GM19438 (cell line): Measurements from ENCODE around the gene PRG2.

ENCODE experiments used
- ATAC-seq: cut with Tn5 transposase; IDR thresholded peaks from one replicate; pipeline ENCODE4 v1.9.1; 2021; ENCODE audit warnings: low read depth; ENCODE audit not compliant: unreplicated experiment

PRG2 gene

DNA sequence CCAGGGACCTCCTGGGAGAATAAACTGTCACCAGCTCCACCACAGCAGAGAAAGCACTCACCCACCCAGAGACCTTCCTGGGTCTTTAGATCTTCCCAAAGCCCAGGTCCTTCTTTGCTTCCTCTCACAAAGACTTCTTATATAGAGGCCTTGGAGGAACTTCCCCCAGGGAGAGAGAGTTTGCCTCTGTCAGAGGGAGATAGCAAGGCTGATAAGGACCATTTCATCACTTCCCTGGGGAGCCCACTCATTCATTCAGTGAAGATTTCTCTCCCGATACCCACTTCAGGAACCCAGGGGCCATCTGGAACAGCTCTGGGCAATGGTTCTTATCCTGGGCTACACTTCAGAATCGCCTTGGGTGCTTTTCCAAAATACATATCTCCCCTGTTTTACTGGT, at the start of gene PRG2:
Gene PRG2 (minus strand): TSS at position 116 of the 400 bp plus-strand sequence. CDS start 706 bp downstream, outside the sequence.
- no peak for ATAC-seq

- no peak for ATAC-seq
Observed at GRCh38 chr11:57439786-57440185, 49.3 kb upstream of the PRG2 start.

DNA sequence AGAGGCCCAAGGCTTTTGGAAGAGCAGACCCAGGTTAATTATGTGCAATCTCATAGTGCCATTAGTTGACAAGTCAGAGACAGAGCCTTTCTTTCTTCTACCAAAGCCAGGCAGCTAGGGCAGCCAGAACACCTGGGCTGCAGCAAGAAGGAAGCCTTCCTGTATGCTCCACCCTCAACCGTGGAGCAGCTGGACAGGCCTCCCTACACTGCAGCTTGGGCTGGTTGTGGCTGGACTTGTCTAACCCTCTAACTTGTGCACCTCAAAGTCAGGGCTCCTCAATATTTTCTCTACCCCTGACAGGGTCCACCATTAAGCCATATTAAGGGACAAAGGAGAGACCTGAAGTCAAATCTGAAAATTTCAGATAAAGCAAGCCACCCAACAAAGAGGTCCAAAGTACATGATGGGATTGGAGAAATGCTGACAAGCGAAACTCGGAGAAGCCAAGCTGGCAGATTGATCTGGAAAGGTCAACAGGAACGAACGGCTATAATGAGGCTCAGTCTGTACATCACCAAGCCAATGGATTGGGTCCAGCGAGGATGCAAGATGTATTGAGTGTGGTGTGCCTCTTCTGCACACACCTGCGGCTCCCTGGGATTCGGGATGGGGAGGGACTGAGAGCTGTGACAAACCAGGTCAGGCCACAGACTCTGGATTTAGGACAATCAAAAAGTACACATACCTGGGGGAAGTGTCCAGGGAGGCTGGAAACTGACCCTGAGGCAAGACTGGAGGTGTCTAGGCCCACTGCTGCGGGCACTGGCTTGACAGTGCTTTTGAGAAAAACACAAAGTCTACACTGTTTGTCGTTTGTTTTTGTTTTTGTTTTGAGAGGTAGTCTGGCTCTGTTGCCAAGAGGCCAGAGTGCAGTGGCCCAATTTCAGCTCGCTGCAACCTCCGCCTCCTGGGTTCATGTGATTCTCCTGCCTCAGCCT, 48.2 kb upstream of the PRG2 start:
- ATAC-seq, result no peak

DNA sequence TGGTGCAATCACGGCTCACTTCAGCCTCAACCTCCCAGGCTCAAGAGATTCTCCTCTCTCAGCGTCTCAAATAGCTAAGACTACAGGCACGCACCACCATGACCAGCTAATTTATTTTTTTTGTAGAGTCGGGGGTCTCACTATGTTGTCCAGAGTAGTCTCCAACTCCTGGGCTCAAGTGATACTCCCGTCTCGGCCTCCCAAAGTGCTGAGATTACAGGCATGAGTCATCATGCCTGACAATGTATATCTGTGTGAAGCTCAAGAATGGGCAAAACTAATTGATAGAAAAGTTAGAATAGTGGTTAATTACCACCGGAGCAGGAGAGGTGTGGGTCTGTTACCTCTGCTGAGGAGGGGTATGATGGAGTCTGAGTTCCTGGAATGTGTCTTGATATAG, 45.6 kb upstream of the PRG2 start:
- ATAC-seq, result no peak

DNA sequence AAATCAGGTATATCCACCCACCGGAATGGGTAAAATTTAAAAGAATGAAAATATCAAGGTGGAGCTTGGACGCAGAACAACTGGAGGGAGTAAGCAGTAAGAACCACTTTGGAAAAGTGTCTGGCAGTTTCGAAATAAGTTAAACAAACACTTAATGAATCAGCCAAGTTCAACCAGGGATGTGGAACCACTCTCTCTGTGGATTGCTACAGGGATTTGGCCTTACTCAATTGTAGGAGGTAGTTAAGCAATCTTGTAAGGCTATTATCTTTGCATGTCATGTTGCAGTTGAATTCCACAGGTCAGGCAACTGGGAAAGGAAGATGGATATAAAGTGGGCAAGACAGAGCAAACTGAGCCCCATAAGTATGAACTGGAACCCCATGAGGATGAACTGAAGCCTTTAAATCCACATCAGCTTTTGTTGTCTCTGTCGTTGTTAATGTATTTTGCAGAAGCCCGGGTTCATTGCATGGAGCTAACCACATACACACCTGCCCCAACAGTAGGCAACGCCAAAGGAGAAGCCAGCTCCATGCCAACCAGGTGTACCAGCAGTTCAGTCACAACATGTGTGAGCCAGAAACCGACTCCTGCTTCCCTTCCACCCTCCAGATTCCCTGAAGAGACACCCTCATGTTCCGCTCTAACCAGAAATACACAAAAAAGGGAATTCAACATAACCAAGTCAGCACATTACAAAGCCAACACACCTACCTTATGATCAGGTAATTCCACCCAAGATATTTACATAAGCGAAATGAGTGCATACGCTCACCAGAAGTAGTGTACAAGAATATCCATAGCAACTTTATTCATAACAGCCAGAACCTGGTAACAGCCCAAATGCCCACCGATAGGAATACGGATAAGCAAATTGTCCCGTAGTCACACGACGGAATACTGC, 44.4 kb upstream of the PRG2 start:
- no peak for ATAC-seq

- no peak for ATAC-seq
Observed at GRCh38 chr11:57432714-57433163, 42.3 kb upstream of the PRG2 start.

DNA sequence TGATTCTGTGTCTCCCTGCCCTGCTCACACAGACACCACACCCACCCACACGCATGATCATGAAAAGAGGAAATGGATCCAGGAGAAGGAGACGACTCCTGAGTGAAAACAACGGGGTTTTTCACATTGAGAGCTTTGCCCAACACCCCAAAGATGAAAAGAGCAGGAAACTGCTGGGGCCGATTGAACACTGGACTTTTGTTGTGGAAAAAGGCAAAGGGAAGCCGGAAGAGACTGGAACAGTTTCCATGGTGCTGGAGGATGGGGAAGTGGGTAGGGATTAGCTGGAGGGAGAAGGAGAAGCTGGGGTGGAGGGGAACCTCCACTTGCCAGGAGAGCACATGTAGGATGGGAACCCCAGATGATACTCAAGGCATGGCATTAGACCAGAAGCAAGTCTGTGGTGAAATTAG, 41.7 kb upstream of the PRG2 start:
- no peak for ATAC-seq

- no peak for ATAC-seq
Observed at GRCh38 chr11:57430952-57431351, 40.5 kb upstream of the PRG2 start.

DNA sequence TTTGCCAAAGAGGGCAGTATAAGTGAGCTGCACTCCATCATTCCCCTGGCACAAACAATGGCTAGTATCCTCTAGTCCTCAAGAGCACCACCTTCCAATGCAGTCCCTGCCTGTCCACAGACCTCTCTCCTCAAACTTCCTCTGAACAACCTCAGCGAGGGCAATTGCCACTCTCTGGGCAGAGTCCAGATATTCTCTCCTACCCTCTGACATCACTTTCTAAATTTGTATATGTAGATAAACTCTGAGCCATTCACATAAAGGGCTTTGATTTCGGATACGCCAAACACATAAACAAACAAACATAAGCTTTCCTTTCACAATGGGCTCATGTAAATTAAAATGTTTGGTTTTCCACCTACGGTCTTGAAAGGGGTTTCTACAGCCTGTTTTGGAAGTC, 39.5 kb upstream of the PRG2 start:
- no peak for ATAC-seq

DNA sequence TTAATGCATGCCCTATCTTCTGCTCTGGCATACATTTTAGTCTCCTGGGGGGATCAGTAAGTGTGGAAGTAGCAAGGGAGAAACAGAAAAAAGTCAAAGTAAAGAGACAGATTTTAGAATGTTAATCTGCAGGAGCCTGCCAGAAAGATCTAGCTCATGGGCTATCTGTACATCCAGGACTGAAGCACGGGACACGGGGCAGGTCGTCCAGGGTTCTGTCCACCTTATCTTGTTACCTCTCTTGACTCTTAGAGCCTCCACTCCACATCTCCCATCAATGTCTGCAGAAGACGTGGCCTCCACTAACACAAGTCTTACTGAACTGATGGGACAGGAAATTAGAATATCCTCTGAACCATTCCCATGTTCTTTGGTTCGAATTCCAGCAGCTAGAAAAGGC, 38.2 kb upstream of the PRG2 start:
- no peak for ATAC-seq

DNA sequence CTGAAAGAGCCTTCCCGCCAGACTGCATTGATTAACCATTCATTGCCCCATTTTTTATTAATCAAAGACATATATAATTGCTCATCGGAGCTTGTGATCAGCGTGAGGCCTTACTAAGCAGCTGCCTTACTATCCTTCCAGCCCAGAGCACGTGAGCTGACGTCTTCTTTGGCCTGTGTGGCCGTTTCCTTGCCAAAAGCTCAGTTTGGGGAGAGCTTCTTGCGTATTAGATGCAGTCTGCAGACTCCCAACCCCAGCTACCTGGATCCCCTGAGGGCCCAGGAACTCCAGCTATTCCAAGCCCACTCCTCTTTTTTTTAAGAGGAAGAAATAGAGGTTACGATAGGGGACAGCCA, 37.3 kb upstream of the PRG2 start:
- ATAC-seq, result no peak

- peak; percentile 52 for ATAC-seq
Observed at GRCh38 chr11:57426929-57427726, 36.7 kb upstream of the PRG2 start, which contains the start of gene SLC43A3. Gene SLC43A3 (minus strand): TSS chr11:57427121. CDS start chr11:57426172, 949 bp downstream.

GRCh38 chr11:57426439-57426928, 36.0 kb upstream of the PRG2 start:
- ATAC-seq, result no peak

GRCh38 chr11:57425565-57426438, 35.4 kb upstream of the PRG2 start:
- ATAC-seq, result no peak

GRCh38 chr11:57424792-57425564, 34.5 kb upstream of the PRG2 start:
- peak; percentile 92 for ATAC-seq

GRCh38 chr11:57424137-57424791, 33.8 kb upstream of the PRG2 start:
- ATAC-seq, result no peak

DNA sequence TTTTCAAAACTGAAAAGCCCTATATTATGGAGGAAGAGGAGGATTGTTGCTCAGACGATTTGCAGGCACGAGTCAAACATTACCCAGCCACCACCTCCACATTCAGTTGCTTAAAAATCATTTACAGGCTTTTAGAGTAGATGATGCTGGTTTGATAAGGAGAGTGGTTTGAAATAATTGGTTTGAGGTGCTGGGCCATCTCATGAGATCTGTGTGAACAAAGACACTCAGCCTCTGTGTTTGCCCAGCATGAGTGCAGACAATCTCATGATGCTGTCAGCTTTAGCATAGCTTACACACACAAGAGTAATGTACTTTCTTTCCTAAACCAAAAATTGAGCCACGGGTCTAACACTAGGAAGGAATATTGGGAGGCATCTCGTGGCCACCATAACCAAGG, 32.2 kb upstream of the PRG2 start:
- ATAC-seq, result no peak

DNA sequence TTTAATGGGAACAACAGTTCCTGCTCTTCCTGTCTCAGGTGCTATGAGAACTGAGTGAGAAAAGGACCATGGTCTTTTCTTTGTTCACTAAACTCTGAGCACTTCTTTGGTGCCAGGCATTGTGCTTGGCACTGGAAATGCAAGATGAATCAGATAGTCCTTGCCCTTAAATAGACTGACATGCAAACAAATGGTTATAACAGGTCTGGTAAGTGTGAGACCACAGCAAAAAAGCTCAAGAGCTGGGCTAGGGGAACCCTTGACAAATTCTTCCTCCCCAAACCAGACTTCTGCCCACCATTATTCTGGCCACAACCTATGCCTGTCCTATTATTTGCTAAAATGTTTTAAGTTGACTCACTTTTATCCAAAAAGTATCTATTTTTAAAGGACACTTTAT, 31.4 kb upstream of the PRG2 start:
- no peak for ATAC-seq
